Measurements from ENCODE around the gene LRRC10.

LRRC10 gene

GRCh38 chr12:69569236-69569635 lies 41.5 kb downstream of the LRRC10 start:
- DNase-seq (ENCODE audit: low spot score) = no peak

- DNase-seq (ENCODE audit: low spot score) = no peak
Measured at GRCh38 chr12:69566603-69567002, 44.1 kb downstream of the LRRC10 start.

GRCh38 chr12:69563166-69563762 lies 47.4 kb downstream of the LRRC10 start:
- DNase-seq (ENCODE audit: low spot score) = no peak
